ENCODE data around the gene LAMA2. TPM values are rescaled to one million over a fixed set of nuclear protein-coding genes. Genes with fewer than 3 reads are reported as not detected.
A peak's percentile ranks its signal among the peaks of the same experiment; 100 is the strongest.

LAMA2 gene
- total and polyA plus RNA-seq, 8 donors: 3.4 to 110 (median 31.6) TPM

- Histone ChIP-seq H3K4me3 (no peak overlapping the region), H3K27ac (peak overlapping the region in 4 of 5 donors; percentile 83 to 97 (median 88)), H3K4me1 (peaks cover 9 to 42% (median 21%) of the 10 kb centered on the region in 4 donors), H3K9me3 (no peaks in the 10 kb centered on the region), H3K36me3 (peaks cover 0 to 25% (median 9%) of the 10 kb centered on the region in 4 donors), H3K27me3 (no peaks in the 10 kb centered on the region)
- 89 to 97% (median 94%) methylated on average over 4 of the region's 4 CpGs for WGBS, 5 donors
- intact Hi-C loops (cut with DNase I; ENCODE audit: low total_unique reads): no loop called here
- TF ChIP-seq CTCF (IDR thresholded peaks at IDR 0.05): no peak
- no peak for TF ChIP-seq POLR2AphosphoS5 (IDR thresholded peaks at IDR 0.05)
- no peak for TF ChIP-seq POLR2A (IDR thresholded peaks at IDR 0.05)
- no peak for TF ChIP-seq EP300 (IDR thresholded peaks at IDR 0.05)
- no peak for DNase-seq
These were observed 609.3 kb downstream of the LAMA2 start for GRCh38 chr6:129492260-129492659.

GRCh38 chr6:129493354-129493902, 610.5 kb downstream of the LAMA2 start:
- no peak for TF ChIP-seq POLR2AphosphoS5 (IDR thresholded peaks at IDR 0.05)
- no peak for TF ChIP-seq POLR2A (IDR thresholded peaks at IDR 0.05)
- TF ChIP-seq CTCF (IDR thresholded peaks at IDR 0.05): no peak
- TF ChIP-seq EP300 (IDR thresholded peaks at IDR 0.05): no peak
- peak overlapping the region in 1 of 5 donors; percentile 88 for H3K27ac ChIP-seq
- no peaks in the 10 kb centered on the region for H3K9me3 ChIP-seq
- peaks cover 9 to 54% (median 25%) of the 10 kb centered on the region in 4 donors for H3K4me1 ChIP-seq
- WGBS, 5 donors: 48 to 57% (median 49%) methylated on average over 6 of the region's 6 CpGs
- no peaks in the 10 kb centered on the region for H3K27me3 ChIP-seq
- H3K4me3 ChIP-seq: no peak overlapping the region
- intact Hi-C loops (cut with DNase I; ENCODE audit: low total_unique reads): no loop called here
- H3K36me3 ChIP-seq: peaks cover 0 to 24% (median 9%) of the 10 kb centered on the region in 4 donors
- no peak for DNase-seq

GRCh38 chr6:129494099-129494498, 611.2 kb downstream of the LAMA2 start:
- intact Hi-C loops (cut with DNase I; ENCODE audit: low total_unique reads): no loop called here
- Histone ChIP-seq H3K4me1 (peaks cover 8 to 59% (median 28%) of the 10 kb centered on the region in 4 donors), H3K36me3 (peaks cover 0 to 24% (median 9%) of the 10 kb centered on the region in 4 donors), H3K27ac (peak overlapping the region in 1 of 5 donors; percentile 18), H3K9me3 (no peaks in the 10 kb centered on the region), H3K4me3 (no peak overlapping the region), H3K27me3 (no peaks in the 10 kb centered on the region)
- 90 to 96% (median 93%) methylated on average over 2 of the region's 2 CpGs for WGBS, 5 donors
- TF ChIP-seq CTCF (IDR thresholded peaks at IDR 0.05) (no peak), POLR2AphosphoS5 (IDR thresholded peaks at IDR 0.05) (no peak), POLR2A (IDR thresholded peaks at IDR 0.05) (no peak), EP300 (IDR thresholded peaks at IDR 0.05) (no peak)
- DNase-seq: no peak

- H3K4me1 ChIP-seq: peaks cover 6 to 59% (median 26%) of the 10 kb centered on the region in 4 donors
- TF ChIP-seq POLR2A (IDR thresholded peaks at IDR 0.05) (no peak), CTCF (IDR thresholded peaks at IDR 0.05) (no peak), POLR2AphosphoS5 (IDR thresholded peaks at IDR 0.05) (no peak), EP300 (IDR thresholded peaks at IDR 0.05) (no peak)
- H3K4me3 ChIP-seq: no peak overlapping the region
- H3K27ac ChIP-seq: no peak overlapping the region
- H3K9me3 ChIP-seq: no peaks in the 10 kb centered on the region
- intact Hi-C loops (cut with DNase I; ENCODE audit: low total_unique reads): no loop called here
- no peak for DNase-seq
- no peaks in the 10 kb centered on the region for H3K27me3 ChIP-seq
- peaks cover 0 to 24% (median 9%) of the 10 kb centered on the region in 4 donors for H3K36me3 ChIP-seq
These were observed 611.6 kb downstream of the LAMA2 start for GRCh38 chr6:129494586-129494985.

Measured in stomach (tissue), 9 donors.